ENCODE measurements around the gene VIPR1.

GRCh38 chr3:42498791-42499477 is 3.5 kb upstream of the VIPR1 start:
- TF ChIP-seq CTCF (IDR thresholded peaks at IDR 0.05) (no peak), POLR2AphosphoS5 (IDR thresholded peaks at IDR 0.05; ENCODE audit: low read depth, low read length) (no peak)

Data from Panc1 (cell line).